HG02981 (cell line): ENCODE results near the gene SLC39A12.
"Not testable (repeated sequence)": the region's sequence is repeated elsewhere in the genome, so short reads cannot be mapped to it uniquely, and the experiment has no call there.

Experiments
- ATAC-seq: cut with Tn5 transposase; IDR thresholded peaks from one replicate; pipeline ENCODE4 v1.9.1; 2021; ENCODE audit warnings: mild to moderate bottlenecking, moderate library complexity; ENCODE audit not compliant: unreplicated experiment

The SLC39A12 gene

DNA sequence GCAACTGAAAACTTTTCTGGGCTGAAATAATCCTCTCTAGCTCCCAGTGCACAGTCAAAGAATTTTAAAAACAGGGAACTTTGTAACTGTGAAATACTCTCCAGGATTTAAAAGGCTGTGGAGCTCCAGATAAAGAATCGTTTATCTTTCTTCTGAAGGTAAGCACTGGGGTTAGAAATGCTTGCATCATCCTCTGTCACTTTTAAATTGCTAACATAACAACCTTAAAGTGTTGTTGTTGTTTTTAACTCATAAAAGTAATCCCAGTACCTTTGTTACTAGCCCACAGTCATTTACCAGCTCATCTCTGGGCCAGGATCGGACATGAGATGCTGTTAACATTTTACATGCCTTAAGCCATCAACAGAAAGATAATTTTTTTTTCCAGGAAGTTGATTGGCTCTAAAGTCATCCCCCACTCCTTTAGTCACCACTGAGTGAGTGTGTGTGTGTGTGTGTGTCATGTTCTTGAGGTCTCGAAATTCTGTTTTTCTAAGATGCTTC lies at the start of gene SLC39A12:
TSS of gene SLC39A12 (plus strand) at position 51 of the 504 bp plus-strand sequence. CDS start 1,359 bp downstream, outside the sequence.
- no peak for ATAC-seq

- ATAC-seq: no peak
These were observed 47.2 kb upstream of the SLC39A12 start for GRCh38 chr10:17904564-17904963.

GRCh38 chr10:17905491-17905890 lies 46.2 kb upstream of the SLC39A12 start:
- no peak for ATAC-seq

- no peak for ATAC-seq
These were observed 45.7 kb upstream of the SLC39A12 start for GRCh38 chr10:17906002-17906401.

GRCh38 chr10:17907641-17908040 lies 44.1 kb upstream of the SLC39A12 start:
- ATAC-seq: no peak

- peak; percentile 45 for ATAC-seq
These were observed 41.5 kb upstream of the SLC39A12 start for GRCh38 chr10:17910125-17910789.

- no peak for ATAC-seq
These were observed 39.0 kb upstream of the SLC39A12 start for GRCh38 chr10:17912754-17913153.

GRCh38 chr10:17913604-17914003 lies 38.1 kb upstream of the SLC39A12 start:
- no peak for ATAC-seq

- no peak for ATAC-seq
These were observed 37.3 kb upstream of the SLC39A12 start for GRCh38 chr10:17914169-17915045.

DNA sequence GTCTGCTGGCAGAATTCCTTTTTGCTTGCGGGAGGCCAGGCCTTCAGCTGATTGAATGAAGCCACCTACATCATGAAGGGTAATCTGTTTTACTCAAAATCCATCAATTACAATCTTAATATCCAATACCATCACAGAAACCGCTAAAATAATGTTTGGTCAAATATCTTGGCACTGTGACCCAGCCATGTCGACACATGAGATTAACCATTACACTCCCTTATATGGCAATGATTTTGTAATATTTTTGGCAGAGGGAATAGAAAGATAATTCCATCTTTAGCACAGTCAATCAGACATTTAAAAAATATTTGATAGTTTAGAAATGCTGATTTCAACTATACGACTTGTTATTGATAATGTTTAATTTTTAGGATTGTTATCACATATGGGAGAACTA lies 36.5 kb upstream of the SLC39A12 start:
- no peak for ATAC-seq

- no peak for ATAC-seq
These were observed 33.4 kb upstream of the SLC39A12 start for GRCh38 chr10:17918187-17918903.

DNA sequence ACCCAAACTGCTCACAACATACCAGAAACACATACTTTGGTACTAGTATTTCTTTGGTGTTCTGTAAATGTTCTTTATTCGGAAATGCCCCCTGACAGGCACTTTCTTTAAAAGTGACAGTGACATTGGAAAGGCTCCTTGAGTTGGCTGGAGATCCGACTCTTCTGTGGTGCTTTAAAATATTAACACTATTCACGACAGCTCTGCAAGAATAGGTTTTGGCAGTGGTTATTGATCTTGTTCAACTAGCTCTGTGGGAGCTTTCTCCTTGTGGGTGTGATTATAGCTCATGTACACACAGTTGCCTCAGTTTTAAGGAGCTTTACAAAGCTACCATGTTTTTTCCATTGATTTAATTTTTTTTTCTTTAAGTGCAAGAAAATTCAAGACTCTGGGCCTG lies 30.3 kb upstream of the SLC39A12 start:
- ATAC-seq: no peak

GRCh38 chr10:17923728-17924127 lies 28.0 kb upstream of the SLC39A12 start:
- no peak for ATAC-seq

DNA sequence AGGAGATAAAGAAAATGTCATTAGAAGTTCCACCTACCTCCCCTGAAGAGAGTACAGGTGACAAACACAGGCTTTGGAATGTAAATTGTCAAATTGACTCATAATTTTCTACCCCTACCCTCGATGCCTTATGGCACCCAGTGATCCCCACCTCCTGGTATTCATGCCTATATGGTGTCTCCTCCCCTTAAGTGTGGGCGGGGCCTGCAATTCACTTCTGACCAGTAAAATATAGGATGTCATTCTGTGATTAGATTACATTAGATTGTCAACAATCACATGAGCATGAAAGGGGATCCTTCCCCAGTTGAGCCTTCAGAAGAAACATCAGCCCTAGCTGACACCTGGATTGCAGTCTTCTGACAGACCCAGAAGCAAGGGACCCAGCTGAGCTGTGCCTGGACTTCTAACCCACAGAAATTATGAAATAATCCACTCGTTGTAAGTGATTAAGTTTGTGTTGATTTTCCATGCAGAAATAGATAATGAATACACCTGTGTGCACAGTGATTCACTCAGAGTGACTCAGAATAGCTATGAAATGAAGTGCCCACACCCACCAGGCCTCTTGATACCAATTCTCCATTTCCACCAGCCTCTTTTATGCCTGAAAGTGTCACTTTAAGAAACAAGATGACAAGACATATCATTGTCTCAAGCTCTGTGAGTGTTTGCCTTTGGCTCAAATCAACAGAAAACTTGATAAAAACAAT lies 8.5 kb upstream of the SLC39A12 start:
- no peak for ATAC-seq

GRCh38 chr10:17950269-17950668 lies 1.4 kb upstream of the SLC39A12 start:
- ATAC-seq: not testable (repeated sequence)

GRCh38 chr10:17950726-17951125 lies 992 bp upstream of the SLC39A12 start:
- ATAC-seq: no peak

DNA sequence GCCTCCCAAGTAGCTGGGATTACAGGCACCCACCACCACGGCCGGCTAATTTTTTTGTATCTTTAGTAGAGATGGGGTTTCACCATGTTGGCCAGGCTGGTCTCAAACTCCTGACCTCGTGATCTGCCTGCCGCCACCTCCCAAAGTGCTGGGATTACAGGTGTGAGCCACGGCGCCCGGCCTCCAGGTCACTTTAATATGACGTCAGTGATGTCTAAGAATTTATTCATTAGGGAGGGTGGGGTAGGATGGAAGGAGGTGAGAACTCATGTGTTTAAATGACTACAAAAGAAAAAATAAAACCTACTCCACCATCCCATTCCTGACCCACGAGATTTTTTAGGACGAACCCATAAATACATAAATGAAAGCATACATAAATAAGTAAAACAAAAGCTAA lies 2.7 kb downstream of the SLC39A12 start:
- ATAC-seq: not testable (repeated sequence)

GRCh38 chr10:17954861-17955260 lies 3.1 kb downstream of the SLC39A12 start:
- ATAC-seq: no peak

GRCh38 chr10:17958049-17958448 lies 6.3 kb downstream of the SLC39A12 start:
- ATAC-seq: no peak

GRCh38 chr10:17959870-17960269 lies 8.2 kb downstream of the SLC39A12 start:
- no peak for ATAC-seq
